Measurements from ENCODE around the gene C3orf80. TPM values are rescaled to one million over a fixed set of nuclear protein-coding genes. Genes with fewer than 3 reads are reported as not detected.

C3orf80 gene
- polyA plus RNA-seq, 12 donors: 0.08 to 3.8 (median 0.22) TPM; not detected in 1

Other genes starting within 250 kb of the C3orf80 start
- gene IL12A, start 236.6 kb upstream of the C3orf80 start, polyA plus RNA-seq (ENCODE audit: insufficient read length in 12 of 12): 1 to 10 TPM in 2 of 12 donors, under 1 TPM in 7, not detected in 3; 0.35 to 1.2 (median 0.70) TPM
- gene IFT80, start 173.8 kb downstream of the C3orf80 start, polyA plus RNA-seq (ENCODE audit: insufficient read length in 12 of 12): 10 to 100 TPM in 11 of 12 donors, not detected in 1; 17.0 to 41.0 (median 27.4) TPM
- 100 to 1,000 TPM in 3 of 12 donors, 10 to 100 TPM in 8, not detected in 1; 45.3 to 156 (median 89.3) TPM for gene SMC4, start 174.2 kb downstream of the C3orf80 start, polyA plus RNA-seq (ENCODE audit: insufficient read length in 12 of 12)
- 10 to 100 TPM in 7 of 12 donors, 1 to 10 TPM in 4, not detected in 1; 7.4 to 18.9 (median 10.6) TPM for gene TRIM59, start 224.4 kb downstream of the C3orf80 start, polyA plus RNA-seq (ENCODE audit: insufficient read length in 12 of 12)

Measured in muscle of arm (tissue), 12 donors.